GOT3 (cell line): ENCODE measurements around the gene TBC1D1.
"Not testable (repeated sequence)": the region's sequence is repeated elsewhere in the genome, so short reads cannot be mapped to it uniquely, and the experiment has no call there.

Source experiments
- DNase-seq: peaks from one replicate; lab custom pipeline; 2025; ENCODE audit warnings: mixed read lengths; lab: John Stamatoyannopoulos, UW

The TBC1D1 gene

DNA sequence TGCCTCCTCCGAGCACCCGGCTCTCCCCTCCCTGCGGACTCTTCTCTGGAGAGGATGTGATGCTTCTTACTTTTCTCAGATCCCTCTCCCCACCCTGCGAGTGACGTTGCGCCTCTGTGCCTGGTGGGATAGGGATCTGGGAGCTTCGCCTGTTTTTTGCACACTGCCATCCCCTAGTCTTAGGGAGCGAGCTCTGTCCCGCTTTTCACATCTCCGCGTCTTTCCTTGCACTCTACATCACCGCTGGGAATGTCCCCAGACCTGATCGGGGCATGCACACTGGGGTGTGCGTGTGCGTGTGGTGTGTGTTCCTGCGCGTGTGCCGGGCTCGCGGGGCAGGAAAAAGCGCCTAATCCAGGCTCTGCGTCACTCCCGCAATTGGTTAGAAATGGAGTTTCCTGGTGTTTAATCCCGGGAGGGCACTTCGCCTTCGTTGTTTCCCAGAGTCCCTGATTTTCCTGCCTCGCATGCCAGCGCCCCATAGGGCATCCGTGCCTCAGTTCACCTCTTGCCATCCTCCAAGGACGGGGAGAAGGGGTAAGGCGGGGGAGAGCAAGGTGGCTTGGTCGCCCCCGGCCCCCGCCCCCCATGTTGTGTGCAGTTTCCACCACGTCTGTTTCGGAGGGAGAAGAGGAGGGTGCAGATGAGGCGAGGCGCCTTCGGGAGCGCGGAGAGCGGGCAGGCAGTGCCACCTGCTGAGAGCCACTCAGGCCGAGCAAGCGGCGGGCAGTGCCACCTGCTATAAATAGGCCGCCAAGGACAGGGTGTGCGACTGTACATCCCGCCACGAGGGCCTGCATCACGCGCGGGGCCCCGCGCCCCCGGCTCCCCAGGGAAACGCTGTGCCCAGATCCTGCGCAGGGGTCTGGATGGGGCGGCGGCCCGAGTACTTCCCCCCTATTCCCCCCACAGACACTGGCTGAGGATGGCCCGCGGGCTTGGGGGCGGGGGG is 759 bp upstream of the TBC1D1 start:
- DNase-seq: no peak

DNA sequence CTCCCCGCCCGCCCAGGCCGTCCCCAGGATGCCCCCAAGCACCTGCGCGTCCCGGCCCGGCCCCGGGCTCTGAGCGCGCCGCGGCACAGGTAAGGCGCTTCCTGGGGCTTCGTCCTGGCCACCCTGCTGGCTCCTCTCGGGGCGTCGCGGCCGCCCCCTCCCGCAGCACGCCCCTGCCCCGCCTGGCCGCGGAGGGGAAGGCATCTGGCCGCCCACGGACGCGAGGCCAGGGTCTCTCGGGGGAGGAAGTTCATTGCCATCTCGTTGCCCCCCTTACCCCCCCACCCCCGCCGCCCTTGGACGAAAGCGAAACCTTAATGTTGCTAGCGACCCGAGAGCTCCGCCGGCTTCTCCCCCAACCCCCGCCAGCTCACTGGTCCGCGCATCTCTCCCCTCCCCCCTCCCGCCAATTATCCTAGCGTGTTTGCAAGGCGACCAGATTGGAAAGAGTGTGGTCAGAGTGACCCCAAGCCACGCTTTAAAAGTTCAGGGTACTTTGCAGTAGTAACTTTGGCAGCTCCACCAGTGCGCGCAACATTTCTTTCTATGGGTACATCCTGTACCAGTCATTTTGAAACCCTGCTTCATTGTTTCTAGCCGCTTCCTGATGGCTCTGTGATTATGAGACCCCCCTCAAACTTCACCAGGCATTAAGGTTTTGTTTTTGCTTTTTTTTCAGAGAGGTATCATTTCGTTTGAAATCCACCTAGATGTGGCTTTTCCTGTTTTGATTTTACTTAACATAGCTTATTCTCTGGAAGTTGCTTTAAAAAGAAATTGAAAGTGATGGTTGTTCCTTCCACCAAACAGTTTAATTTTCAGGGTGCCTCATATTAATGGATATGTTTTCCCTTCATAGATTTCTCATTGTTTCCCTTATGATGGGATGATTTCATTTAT is 626 bp downstream of the TBC1D1 start:
- peak; percentile 14 for DNase-seq

DNA sequence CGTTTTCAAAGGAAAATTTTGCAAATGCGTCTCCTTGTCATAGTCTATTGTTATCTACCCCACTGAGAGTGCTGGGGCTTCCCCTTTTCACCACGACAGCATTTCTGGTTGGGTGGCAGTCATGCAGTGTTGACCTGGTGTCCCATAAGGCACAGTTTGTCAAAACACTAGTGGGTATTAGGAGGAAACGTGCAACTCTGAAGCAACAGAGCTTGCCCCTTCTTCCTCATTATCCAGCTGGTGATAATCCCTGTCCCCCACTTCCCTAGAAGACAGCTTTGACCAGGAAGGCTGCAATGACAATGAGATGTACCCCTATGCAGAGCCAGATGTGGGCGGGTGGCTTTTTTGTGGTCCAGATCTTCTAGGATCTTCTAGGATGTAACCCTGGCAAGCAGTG is 1.8 kb downstream of the TBC1D1 start:
- DNase-seq: no peak

DNA sequence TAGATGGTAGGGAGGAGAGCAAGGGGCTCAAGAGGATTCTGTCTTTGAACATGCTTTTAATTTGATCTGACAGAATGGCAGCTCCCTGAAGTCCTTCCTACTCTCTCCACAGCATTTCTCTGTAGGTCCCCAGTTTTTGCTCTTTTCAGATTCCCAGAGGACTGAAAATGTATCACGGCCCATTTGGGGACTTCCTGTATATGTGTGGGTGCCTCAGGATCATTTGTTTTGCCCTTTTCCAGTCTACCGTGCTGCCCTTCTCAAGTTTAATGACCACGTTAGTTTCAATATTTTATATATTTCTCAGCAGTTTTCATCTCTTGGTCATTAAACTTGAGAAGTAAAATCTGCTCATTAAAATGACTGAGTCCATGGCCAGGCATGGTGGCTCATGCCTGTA is 2.3 kb downstream of the TBC1D1 start:
- DNase-seq: no peak

DNA sequence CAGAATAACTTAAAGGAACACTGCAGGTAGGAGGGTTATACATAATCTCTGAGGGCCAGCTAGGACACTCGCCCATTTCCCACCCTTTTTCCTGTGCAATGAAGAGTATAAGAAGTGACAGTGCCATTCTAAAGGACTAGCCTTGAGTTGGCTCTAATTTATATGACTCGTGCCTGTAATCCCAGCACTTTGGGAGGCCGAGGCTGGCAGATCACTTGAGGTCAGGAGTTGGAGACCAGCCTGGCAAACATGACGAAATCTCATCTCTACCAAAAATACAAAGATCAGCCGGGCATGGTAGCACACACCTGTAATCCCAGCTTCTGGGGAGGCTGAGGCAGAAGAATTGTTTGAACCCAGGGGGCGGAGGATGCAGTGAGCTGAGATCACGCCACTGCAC is 4.4 kb downstream of the TBC1D1 start:
- no peak for DNase-seq

DNA sequence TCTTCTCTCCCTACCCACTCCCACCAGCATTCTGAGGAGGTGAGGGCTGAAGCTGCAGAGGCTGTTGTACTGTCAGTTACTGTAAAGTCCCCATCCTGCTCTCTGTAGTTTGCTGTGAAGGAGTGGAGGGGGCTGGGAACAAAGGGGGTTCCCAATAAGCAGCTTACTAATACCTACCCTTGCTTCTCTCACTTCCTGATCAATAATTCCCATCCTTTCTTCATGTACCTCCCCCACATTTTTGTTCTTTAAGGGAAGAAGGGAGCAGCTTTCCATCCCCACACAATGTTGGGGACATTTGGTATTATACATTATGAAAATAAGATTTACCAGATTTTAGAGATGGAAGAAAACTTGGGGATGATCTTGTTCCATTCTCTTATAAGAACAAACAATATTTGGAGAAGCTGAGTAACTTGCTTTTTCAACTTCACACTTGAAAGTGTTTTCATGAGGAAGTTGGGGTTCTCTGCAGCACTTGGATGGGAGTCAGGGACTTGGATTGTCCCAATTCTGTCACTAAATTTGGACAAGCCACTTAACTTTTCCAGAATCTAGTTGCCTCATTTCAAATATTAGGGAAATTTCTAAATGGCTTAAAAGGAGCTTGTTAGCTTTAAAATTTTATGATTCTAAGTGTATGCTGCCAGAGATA is 5.4 kb downstream of the TBC1D1 start:
- no peak for DNase-seq

DNA sequence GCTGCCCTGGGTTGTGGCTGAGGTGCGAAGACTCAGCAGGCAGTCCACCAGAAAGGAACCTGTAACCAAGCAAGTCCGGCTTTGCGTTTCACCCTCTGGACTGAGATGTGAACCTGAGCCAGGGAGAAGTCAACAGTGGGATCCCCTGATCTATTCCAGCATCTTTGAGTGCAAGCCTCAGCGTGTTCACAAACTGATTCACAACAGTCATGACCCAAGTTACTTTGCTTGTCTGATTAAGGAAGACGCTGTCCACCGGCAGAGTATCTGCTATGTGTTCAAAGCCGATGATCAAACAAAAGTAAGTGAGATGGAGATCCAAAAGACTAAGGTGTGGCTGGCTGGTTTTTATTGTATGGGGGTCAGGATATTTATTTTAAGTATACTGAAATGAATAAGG is 11.3 kb downstream of the TBC1D1 start:
- DNase-seq: no peak

DNA sequence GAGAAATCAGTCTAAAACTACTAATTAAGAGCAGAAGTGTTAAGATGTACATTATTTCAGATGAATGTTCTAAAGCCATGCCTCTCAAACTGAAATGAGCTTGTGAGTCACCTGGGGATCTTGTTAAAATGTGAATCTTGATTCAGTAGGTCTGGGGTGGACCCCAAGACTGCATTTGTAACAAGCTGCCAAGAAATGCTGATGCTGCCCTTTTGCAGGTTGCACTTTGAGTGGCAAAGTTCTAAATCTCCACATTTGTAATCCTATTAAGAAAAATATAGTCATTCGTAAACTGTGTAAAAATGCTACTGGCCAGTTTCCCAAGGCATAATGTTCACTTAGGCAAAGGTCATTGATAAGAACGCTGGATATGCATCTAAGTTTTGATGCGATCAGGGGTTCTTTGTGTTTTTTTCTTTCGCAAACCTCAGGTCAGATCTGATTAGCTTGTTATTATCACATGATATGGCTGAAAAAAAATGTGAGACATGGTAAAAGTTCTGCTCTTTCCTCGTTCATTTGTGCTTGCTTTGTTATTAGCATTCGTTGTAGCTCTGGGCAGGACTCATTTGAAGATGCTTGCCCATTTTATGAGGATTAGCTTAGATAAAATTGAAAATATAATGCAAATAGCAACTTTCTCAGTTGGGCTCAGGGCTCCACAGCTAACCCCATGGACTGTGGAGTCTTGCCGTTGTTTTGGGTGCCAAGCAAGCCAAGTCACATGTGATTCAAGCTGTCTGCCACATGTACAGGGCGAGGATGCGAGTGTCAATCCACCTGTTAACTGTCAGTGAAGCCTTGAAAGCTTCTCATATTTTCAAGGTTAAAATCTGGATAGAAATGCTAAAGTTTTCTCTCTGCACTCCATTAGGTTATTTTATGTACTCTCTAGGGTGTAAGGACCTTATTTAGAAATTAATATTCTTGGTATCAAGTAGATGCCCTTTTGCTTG is 12.1 kb downstream of the TBC1D1 start:
- DNase-seq: no peak

DNA sequence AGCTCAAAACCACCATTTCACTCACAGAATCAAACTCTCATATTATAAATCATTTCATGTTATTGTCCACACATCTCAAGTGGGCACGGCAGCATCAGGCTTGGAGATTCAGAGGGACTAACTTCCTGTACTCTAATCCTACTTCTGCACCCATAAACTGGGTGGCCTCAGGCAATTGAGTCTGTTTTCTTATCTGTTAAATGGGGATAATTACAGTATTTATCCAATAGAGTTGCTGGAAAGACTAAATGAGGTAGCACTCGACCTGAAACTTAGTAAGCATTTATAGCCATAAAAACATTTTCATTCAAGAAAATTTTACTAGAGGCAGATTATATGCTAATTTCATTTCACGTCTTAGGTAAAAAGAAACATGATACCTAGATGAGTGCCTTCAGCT is 13.0 kb downstream of the TBC1D1 start:
- no peak for DNase-seq

DNA sequence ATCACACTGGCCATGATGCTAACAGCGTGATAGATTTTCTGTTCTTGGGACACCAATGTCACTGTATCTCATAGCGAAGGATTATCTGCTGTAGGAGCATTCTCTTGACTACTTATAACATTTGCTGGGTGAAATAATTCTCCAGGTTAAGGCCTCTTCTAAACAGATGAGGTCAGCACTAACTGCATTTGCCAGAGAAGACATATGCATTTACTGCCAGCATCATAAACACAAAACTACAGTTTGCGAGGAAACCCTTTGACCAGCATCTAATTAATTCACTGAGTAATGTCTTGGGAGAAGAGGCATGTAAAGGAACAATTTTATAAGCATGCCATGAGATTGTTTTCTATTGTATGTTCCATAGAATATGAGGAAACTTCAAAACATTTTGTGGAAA is 13.9 kb downstream of the TBC1D1 start:
- DNase-seq: no peak

DNA sequence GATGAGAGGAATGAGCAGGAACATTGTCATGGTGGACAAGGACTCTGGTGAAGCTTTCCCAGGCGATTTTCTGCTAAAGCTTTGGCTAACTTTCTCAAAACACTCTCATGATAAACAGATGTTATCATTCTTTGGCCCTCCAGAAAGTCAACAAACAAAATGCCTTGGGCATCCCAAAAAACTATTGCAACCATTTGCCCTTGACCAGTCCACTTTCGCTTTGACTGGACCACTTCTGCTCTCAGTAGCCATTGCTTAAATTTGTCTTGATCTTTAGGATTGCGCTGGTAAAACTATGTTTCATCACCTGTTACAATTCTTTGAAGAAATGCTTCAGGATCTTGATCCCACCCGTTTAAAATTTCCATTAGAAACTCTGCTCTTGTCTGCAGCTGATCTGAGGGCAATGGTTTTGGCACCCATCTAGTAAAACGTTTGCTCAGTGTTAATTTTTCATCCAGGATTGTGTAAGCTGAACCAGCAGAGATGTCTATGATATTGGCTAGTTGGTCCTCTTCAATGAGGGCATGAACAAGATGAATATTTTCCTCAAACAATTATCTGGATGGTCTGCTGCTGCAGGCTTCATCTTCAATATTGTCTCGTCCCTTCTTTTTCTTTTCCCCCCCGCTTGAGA is 14.8 kb downstream of the TBC1D1 start:
- no peak for DNase-seq

DNA sequence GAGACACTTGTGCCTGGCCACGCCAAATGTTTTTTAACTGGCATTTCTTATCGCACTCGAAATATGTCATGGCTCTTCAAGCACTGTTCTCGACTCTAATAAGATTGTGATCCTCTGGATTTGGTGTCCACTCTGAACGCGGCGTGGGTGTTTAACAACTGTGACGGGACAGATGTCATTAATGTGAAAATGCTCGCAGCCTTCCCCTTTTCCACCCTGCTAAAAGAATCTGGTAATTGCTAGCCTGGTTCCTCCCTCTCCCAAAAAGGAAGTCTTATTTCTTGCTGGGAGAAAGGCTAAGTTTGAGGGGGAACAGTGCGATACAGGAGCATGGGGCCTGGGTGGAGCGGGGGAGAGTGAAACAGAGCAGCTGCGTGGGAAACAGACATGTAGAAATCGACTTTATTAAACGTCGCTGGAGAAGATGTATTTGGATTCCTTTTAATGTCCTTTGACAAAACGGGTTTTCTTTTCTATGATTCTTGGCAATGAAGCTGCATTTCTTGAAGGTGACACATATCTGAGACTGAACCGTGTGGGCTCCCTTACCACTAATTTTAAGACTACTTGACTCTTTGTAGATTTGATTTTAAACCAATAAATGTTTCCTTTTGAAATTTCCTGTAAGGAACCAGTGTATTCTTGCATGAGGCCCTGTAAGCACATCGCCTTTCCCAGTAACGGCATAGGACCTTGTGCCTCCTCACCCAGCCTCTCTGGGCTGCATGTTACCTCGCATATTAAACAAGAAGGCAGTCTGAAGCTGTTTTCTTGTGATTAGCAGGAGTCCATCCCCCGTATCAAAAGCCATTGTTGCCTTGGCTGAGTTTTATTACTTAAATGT is 17.8 kb downstream of the TBC1D1 start:
- no peak for DNase-seq

DNA sequence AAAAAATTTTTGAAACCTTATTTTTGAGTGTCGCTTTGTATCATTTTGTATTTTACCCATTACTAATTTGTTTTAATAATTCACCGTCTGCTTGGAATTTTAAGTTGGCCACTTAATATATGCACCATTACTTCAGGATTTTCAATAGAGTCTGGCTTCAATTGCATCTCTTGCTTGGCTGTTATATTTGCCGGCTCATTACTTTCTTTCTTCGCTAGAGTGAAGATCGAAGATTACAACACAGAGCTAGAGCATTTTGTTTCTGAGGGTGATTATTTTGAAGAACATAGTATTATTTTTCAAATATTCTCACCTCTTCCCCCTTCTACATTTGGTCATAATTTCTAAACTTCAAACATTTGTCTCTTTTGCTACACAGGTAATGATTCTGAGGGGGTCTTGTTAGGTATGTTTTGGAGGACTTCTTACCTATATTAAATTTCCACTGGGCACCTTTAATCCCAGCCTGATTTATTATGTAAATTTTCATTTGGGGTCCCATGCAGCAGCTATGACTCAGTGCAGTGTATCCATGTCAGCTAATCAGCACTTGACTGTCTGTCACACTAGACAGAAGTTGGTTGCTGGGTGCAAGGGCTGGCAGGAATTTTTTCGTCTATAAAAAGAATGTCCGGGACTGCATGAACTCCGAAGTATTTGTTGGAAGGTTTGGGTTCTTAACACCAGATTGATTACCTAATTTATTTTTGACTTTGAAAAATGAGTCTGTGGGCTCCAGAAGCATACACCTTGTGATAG is 18.6 kb downstream of the TBC1D1 start:
- DNase-seq: no peak

DNA sequence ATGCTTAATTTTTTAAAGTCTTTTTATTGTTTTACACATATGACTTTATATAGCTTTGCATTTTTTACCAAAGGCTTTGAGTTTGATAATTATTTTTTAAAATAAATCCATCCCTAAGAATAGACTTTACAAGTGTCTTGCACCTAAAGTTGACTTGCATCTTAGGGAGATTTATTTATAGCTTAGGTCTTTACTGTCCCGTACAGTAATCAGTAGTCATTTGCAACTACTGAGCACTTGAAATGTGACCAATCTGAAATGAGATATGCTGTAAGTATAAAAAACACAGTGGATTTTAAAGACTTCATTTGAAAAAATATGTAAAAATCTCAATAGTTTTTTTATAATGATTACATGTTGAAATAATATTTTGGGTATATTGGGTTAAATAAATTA is 19.2 kb downstream of the TBC1D1 start:
- no peak for DNase-seq

DNA sequence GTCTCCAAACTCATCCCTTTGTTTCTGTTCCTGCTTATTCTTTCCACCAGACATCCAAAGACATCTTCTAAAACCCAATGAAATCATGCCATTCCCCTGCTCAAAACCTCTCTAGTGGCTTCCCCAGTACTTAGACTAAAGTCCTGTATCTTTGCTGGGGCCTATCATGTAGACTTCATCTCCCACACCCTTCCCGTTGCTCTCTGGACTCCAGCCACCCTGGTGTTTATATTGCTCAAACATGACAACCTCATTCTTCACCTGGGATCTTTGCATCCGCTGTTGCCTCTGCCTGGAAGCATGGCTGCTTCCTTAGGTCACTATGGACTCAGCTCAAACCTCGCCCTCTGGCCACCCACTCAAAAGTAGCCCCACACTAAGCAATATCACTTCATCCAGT is 23.7 kb downstream of the TBC1D1 start:
- no peak for DNase-seq

DNA sequence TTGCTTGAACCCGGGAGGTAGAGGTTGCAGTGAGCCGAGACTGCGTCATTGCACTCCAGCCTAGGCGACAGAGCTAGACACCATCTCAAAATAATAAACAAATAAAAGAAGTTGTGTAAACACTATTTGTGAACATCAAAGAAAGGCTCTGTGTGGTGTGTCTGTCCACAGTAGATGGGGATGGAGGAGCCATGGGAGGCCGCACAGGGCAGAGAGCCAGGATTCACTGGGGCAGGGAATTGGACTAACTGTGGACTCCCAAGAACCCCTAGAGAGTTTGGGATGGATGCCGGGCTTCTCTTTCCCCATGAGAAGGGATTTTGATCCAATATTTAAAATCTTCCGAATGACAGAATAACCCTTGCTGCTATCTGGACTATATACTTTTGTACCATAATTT is 26.5 kb downstream of the TBC1D1 start:
- DNase-seq: no peak

DNA sequence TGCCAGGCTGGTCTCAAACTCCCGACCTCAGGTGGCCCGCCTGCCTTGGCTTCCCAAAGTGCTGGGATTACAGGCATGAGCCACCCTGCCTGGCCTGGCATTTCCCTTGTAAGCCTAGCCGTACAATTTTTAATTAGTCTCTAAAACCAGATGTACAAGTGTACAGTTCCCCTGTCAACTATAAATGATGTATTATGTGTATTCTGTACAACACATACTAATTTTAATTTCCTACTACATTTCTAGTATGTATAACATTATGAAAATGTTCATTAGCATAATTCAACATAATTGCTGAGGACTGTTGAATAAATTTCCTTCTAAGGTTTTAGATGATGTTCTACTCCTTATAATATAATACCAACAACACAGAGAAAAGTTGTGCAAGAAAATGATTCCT is 27.8 kb downstream of the TBC1D1 start:
- no peak for DNase-seq

DNA sequence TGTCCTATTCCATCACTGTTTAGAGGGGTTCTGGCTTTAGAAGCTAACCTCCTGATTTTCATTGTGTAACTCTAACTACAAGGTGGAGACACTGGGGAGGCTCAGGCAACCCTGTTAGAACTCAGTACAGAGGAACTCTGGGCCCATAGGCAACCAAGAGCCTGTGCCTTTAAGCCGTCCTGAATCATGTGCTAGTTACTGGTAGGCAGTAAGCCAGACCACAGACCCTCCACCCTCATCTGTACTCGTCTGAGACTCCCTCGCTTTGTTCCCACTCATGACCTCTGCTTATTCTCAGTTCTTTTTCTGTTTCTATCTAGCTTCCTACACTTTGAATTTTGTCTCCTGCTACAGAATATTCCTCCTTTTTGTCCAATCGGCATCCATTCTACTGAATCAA is 31.4 kb downstream of the TBC1D1 start:
- DNase-seq: no peak

DNA sequence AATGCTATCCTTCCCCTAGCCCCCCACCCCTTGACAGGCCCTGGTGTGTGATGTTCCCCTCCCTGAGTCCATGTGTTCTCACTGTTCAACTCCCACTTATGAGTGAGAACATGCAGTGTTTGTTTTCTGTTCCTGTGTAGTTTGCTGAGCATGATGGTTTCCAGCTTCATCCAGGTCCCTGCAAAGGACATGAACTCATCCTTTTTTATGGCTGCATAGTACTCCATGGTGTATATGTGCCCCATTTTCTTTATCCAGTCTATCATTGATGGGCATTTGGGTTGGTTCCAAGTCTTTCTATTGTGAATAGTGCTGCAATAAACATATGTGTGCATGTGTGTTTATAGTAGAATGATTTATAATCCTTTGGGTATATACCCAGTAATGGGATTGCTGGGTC is 32.2 kb downstream of the TBC1D1 start:
- DNase-seq: not testable (repeated sequence)
